Vagina (tissue), 2 donors: ENCODE results near the gene ZNF418. TPM values are rescaled to one million over a fixed set of nuclear protein-coding genes. Genes with fewer than 3 reads are reported as not detected.

ENCODE experiments used
- DNase-seq, 2 donors: peaks; one replicate each; pipeline ENCODE4 v3.0.0-alpha.2; 2017; ENCODE audit errors: extremely low spot score in 2 of 2
- H3K27ac ChIP-seq: fragments of 200-600 bp; sonication (generic); one replicate; pipeline ENCODE4 v1.5.1; 2019
- H3K27me3 ChIP-seq: fragments of 200-600 bp; sonication (generic); one replicate; pipeline ENCODE4 v1.5.1; 2019
- H3K36me3 ChIP-seq, 2 donors: fragments of 200-600 bp; sonication (generic); one replicate each; pipeline ENCODE4 v1.5.1; 2017 to 2019
- H3K4me1 ChIP-seq: fragments of 200-600 bp; sonication (generic); one replicate; pipeline ENCODE4 v1.5.1; 2019
- H3K4me3 ChIP-seq, 2 donors: fragments of 200-600 bp; sonication (generic); 1 replicate in 1 of 2; 2 replicates in 1 of 2; pipeline ENCODE4 v1.5.1; 2016 to 2019
- H3K9me3 ChIP-seq: fragments of 200-600 bp; sonication (generic); one replicate; pipeline ENCODE4 v1.5.1; 2019
- CTCF ChIP-seq, 3 experiments: fragments of 450-650 bp in 2 of 3; fragments of 200-600 bp in 1 of 3; sonication (generic) in 1 of 3; IDR thresholded peaks; one replicate each; pipeline ENCODE4 v1.5.1; 2017 to 2019; ENCODE audit warnings: antibody characterized with exemption in 3 of 3, mild to moderate bottlenecking in 2 of 3, moderate library complexity in 2 of 3
- POLR2A ChIP-seq, 2 donors: fragments of 450-650 bp; IDR thresholded peaks; one replicate each; pipeline ENCODE4 v1.6.1; 2017; ENCODE audit warnings: antibody characterized with exemption in 2 of 2, mild to moderate bottlenecking in 2 of 2, moderate library complexity in 2 of 2
- POLR2AphosphoS5 ChIP-seq, 2 donors: sonication (generic); formaldehyde crosslinking; IDR thresholded peaks; one replicate each; pipeline ENCODE4 v1.9.0; 2017; ENCODE audit warnings: antibody characterized with exemption in 2 of 2, mild to moderate bottlenecking in 2 of 2, low read depth in 1 of 2; ENCODE audit not compliant: insufficient read depth in 1 of 2
- intact Hi-C: fragments of 100-400 bp; cut with DNase I; formaldehyde crosslinking; loops from one replicate; pipeline ENCODE4 v1.15.1; 2023
- total RNA-seq: library from RNA; depleted of rRNA; stranded (reverse); fragments of >200 nt; gene quantifications from one replicate; pipeline ENCODE4 v1.2.3, GENCODE V29; 2016

Gene ZNF418
- total RNA-seq, 1 donor from 2014 or later, result 3.2 TPM

- Histone ChIP-seq H3K27ac (no peak overlapping the region), H3K4me3 (no peak overlapping the region), H3K9me3 (no peaks in the 10 kb centered on the region), H3K36me3 (no peaks in the 10 kb centered on the region), H3K27me3 (no peaks in the 10 kb centered on the region), H3K4me1 (no peaks in the 10 kb centered on the region)
- TF ChIP-seq POLR2A (IDR thresholded peaks at IDR 0.05) (no peak), POLR2AphosphoS5 (IDR thresholded peaks at IDR 0.05; ENCODE audit: insufficient read depth in 1 of 2, low read depth in 1 of 2) (no peak), CTCF (IDR thresholded peaks at IDR 0.05) (no peak)
- no peak for DNase-seq
- intact Hi-C loops, result no loop called here
Measured at GRCh38 chr19:57954996-57955395, 19.8 kb upstream of the ZNF418 start.

DNA sequence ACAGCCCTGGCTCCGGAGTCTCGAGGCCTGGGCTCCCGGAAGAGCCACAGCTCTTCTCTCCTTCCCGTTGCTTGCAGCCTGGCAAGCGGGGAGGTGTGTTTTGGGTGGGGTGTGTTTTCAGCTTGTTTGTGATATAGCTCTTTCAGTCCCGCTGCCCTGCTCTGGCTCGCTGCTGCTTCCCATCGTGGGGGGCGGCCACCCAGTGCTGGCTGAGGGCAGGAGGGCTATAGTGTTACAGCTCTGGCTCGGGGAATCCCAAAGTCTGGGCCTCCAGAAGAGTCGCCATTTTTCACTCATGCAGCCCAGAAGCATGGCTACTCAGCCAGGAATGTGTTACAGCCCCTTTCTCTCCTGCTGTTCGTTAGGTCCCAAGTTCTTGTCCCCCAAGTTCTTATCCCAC, 14.5 kb upstream of the ZNF418 start:
- no peaks in the 10 kb centered on the region for H3K9me3 ChIP-seq
- TF ChIP-seq POLR2A (IDR thresholded peaks at IDR 0.05), result no peak
- TF ChIP-seq CTCF (IDR thresholded peaks at IDR 0.05), result no peak
- TF ChIP-seq POLR2AphosphoS5 (IDR thresholded peaks at IDR 0.05; ENCODE audit: insufficient read depth in 1 of 2, low read depth in 1 of 2), result no peak
- H3K4me3 ChIP-seq, result no peak overlapping the region
- no peak for DNase-seq
- H3K27me3 ChIP-seq, result no peaks in the 10 kb centered on the region
- H3K36me3 ChIP-seq, result no peaks in the 10 kb centered on the region
- H3K27ac ChIP-seq, result no peak overlapping the region
- intact Hi-C loops, result no loop called here
- peaks cover 17% of the 10 kb centered on the region for H3K4me1 ChIP-seq

DNA sequence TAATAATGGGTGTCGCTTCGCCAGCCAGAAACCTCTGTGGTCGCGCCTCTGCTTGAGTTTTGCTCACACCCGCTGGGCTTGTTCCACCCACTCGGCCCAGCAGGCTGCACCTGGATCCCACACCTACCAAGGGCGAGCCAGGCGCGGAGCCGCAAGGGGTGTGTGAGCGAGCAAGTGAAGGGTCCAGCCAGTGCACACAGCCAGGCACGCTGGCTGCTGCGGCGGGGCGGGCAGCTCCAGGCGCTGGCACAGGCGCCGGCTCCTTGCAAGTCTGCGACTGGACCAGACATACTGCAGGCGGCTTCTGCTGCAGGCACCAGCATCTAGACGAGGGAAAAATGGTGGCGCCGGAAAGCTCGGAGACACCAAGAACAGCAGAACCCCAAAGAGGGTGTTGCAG, 14.1 kb upstream of the ZNF418 start:
- Histone ChIP-seq H3K4me1 (peaks cover 17% of the 10 kb centered on the region), H3K36me3 (peaks cover 0 to 4% of the 10 kb centered on the region in 2 donors), H3K4me3 (no peak overlapping the region), H3K27ac (no peak overlapping the region), H3K9me3 (no peaks in the 10 kb centered on the region), H3K27me3 (no peaks in the 10 kb centered on the region)
- TF ChIP-seq POLR2A (IDR thresholded peaks at IDR 0.05) (no peak), CTCF (IDR thresholded peaks at IDR 0.05) (no peak), POLR2AphosphoS5 (IDR thresholded peaks at IDR 0.05; ENCODE audit: insufficient read depth in 1 of 2, low read depth in 1 of 2) (no peak)
- intact Hi-C loops, result no loop called here
- DNase-seq, result no peak

DNA sequence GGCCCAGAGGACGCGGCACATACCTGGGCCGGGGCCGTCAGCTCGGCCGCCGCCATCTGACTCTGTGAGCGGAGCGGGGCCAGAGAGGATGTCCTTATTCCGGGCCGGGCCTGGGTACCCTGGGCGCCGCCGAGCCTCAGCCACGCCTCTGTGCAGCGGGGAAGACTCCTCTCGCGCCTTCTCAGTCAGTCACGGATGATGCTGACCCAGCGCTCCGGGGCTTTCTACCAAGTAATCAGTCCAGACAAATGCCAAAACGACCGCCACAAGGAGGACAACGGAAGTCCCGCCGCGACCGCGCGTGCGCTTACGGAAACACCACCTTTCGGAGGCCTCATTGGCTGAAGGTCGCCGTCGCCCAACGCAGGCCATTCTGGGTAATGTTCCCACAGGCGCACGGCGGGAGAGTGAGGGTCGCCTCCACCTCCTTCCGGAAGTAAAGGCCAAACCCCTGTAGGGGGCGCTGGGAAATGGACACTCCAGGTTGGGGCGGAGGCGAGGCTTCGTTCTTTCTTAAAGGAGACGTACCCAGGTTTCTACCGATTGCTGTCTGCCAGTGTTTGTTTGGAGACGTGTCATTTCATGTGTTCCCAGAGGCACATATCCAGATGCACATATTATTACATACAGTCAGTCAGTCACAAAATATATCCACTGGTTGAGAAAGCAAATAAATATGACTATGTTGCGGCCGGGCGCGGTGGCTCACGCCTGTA, 12.4 kb upstream of the ZNF418 start, which contains the start of gene ZNF256:
TSS of gene ZNF256 (minus strand) at position 288 of the 716 bp plus-strand sequence. CDS start at position 56, 232 bp downstream.
- no peaks in the 10 kb centered on the region for H3K27me3 ChIP-seq
- peak within 1 kb of the TSS; percentile 70 to 80 for H3K4me3 ChIP-seq
- peaks cover 0 to 21% of the 10 kb centered on the region in 2 donors for H3K36me3 ChIP-seq
- TF ChIP-seq POLR2A (IDR thresholded peaks at IDR 0.05), result no peak
- TF ChIP-seq CTCF (IDR thresholded peaks at IDR 0.05), result peak; percentile 16 to 43 (median 24)
- TF ChIP-seq POLR2AphosphoS5 (IDR thresholded peaks at IDR 0.05; ENCODE audit: insufficient read depth in 1 of 2, low read depth in 1 of 2), result peak; percentile 66 to 95
- intact Hi-C loops, result no loop called here
- peaks cover 17% of the 10 kb centered on the region for H3K4me1 ChIP-seq
- H3K27ac ChIP-seq, result peak within 1 kb of the TSS; percentile 15
- H3K9me3 ChIP-seq, result peaks cover 6% of the 10 kb centered on the region
- no peak for DNase-seq

DNA sequence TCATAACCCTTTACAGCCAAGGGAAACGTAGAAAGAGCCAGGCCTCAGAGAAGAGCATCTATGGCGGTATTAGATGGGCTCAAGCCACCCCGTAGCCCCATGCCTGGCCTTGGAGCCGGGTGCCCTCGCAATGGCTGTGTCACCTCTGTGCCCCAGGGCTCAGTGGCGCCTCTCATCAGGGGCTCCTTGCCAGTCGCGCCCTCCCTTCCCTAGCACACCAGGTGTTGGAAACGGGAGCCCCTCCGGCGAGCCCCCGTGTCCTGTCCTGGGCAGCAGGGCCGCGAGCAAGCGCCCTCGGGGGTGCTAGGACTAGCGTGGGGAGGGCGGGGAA, 11.9 kb upstream of the ZNF418 start:
- Histone ChIP-seq H3K4me1 (peaks cover 17% of the 10 kb centered on the region), H3K9me3 (peaks cover 12% of the 10 kb centered on the region), H3K4me3 (peak overlapping the region; percentile 70 to 80), H3K36me3 (peaks cover 0 to 26% of the 10 kb centered on the region in 2 donors), H3K27ac (peak overlapping the region; percentile 15), H3K27me3 (no peaks in the 10 kb centered on the region)
- DNase-seq, result no peak
- no peak for TF ChIP-seq POLR2A (IDR thresholded peaks at IDR 0.05)
- no peak for TF ChIP-seq POLR2AphosphoS5 (IDR thresholded peaks at IDR 0.05; ENCODE audit: insufficient read depth in 1 of 2, low read depth in 1 of 2)
- TF ChIP-seq CTCF (IDR thresholded peaks at IDR 0.05), result no peak
- intact Hi-C loops, result no loop called here
